ENCODE measurements around the gene FSTL4. TPM values are rescaled to one million over a fixed set of nuclear protein-coding genes. Genes with fewer than 3 reads are reported as not detected.

Gene FSTL4
- total and polyA plus RNA-seq, 2 experiments from 2014 or later, result 0.47 to 0.74 TPM

DNA sequence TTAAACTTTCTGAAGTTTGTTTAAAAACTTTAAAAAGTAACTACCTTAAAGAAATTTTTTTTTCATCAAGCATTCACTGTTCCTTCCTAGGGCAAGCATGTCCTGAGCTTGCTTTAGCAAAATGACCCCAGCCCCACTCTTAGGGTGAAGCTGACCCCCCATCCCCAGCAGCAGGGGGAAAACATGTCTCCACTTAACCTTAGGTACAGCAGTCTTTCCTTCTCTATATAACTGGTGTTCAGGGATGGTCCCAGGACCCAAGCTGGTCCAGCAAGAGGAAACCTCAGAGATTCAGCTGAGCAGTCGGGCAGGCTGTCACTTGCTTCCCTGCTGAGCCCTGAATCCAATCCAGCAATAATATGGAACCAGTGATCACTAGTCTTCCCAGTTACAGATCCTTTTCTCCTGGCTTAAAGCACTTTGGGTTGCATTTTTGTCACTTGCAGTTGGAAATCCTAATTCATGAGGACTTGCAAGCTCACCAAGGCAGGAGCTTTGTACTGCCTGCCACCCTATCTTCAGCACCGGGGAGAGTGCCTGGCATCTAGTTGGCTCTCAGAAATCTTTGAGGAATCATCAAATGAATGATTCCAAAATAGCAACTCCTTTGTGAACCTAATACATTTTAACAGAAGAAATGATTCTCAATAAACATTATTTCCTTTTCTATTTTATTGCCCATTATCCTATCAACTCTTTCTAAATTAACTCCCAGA lies 91.2 kb downstream of the FSTL4 start:
- Histone ChIP-seq H3K4me2 (no peak overlapping the region), H3K4me3 (no peak overlapping the region), H3K9me3 (ENCODE audit: low read depth) (no peaks in the 10 kb centered on the region), H3K27ac (no peak overlapping the region), H3K9me2 (replicated peaks; ENCODE audit: insufficient read depth) (no peaks in the 10 kb centered on the region), H4K20me1 (ENCODE audit: insufficient read depth, poor library complexity, severe bottlenecking) (no peaks in the 10 kb centered on the region), H3K79me2 (no peaks in the 10 kb centered on the region), H3K27me3 (no peaks in the 10 kb centered on the region), H2AFZ (no peak overlapping the region), H3K36me3 (replicated peaks; ENCODE audit: insufficient read depth, low read depth) (no peaks in the 10 kb centered on the region), H3K4me1 (ENCODE audit: insufficient read depth) (no peaks in the 10 kb centered on the region)
- DNase-seq (ENCODE audit: low spot score), result no peak
- 64% methylated on average over 2 of the region's 2 CpGs for WGBS (ENCODE audit: low lambda C conversion rate, missing lambda C conversion rate)
- TF ChIP-seq, protein P1, sequence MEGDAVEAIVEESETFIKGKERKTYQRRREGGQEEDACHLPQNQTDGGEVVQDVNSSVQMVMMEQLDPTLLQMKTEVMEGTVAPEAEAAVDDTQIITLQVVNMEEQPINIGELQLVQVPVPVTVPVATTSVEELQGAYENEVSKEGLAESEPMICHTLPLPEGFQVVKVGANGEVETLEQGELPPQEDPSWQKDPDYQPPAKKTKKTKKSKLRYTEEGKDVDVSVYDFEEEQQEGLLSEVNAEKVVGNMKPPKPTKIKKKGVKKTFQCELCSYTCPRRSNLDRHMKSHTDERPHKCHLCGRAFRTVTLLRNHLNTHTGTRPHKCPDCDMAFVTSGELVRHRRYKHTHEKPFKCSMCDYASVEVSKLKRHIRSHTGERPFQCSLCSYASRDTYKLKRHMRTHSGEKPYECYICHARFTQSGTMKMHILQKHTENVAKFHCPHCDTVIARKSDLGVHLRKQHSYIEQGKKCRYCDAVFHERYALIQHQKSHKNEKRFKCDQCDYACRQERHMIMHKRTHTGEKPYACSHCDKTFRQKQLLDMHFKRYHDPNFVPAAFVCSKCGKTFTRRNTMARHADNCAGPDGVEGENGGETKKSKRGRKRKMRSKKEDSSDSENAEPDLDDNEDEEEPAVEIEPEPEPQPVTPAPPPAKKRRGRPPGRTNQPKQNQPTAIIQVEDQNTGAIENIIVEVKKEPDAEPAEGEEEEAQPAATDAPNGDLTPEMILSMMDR (IDR thresholded peaks at IDR 0.05; ENCODE audit: poor library complexity), result no peak
- TF ChIP-seq EZH2 (IDR thresholded peaks at IDR 0.05; ENCODE audit: borderline replicate concordance) (no peak), EZH2phosphoT487 (IDR thresholded peaks at IDR 0.05; ENCODE audit: low read depth, severe bottlenecking, unreplicated experiment) (no peak)

DNA sequence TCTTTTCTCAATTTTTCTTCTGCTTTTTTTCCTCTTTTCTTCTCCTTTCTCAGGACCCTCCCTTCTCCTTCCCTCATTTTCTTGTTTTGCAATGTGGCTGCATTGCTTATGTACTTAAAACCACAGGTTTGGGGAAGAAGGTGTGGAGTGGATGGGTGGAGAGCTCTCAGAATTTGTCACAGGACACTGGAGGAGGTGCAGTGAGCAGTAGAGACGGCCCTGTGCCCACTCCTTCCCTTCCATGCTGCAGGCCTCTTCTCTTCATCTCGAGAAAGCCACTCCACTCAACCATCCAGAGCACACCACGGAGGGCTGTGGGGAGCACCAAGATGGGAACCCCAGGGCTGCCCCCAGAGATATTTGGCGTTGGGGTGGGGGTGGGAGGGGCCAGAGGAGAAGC lies 92.3 kb downstream of the FSTL4 start:
- Histone ChIP-seq H2AFZ (no peak overlapping the region), H3K79me2 (no peaks in the 10 kb centered on the region), H3K27me3 (no peaks in the 10 kb centered on the region), H3K9me2 (replicated peaks; ENCODE audit: insufficient read depth) (no peaks in the 10 kb centered on the region), H3K4me2 (no peak overlapping the region), H3K36me3 (replicated peaks; ENCODE audit: insufficient read depth, low read depth) (no peaks in the 10 kb centered on the region), H4K20me1 (ENCODE audit: insufficient read depth, poor library complexity, severe bottlenecking) (no peaks in the 10 kb centered on the region), H3K4me1 (ENCODE audit: insufficient read depth) (no peaks in the 10 kb centered on the region), H3K4me3 (no peak overlapping the region), H3K27ac (no peak overlapping the region), H3K9me3 (ENCODE audit: low read depth) (no peaks in the 10 kb centered on the region)
- DNase-seq (ENCODE audit: low spot score), result no peak
- TF ChIP-seq EZH2 (IDR thresholded peaks at IDR 0.05; ENCODE audit: borderline replicate concordance) (no peak), EZH2phosphoT487 (IDR thresholded peaks at IDR 0.05; ENCODE audit: low read depth, severe bottlenecking, unreplicated experiment) (no peak)
- TF ChIP-seq, protein P1 (IDR thresholded peaks at IDR 0.05; ENCODE audit: poor library complexity), result no peak
- WGBS (ENCODE audit: low lambda C conversion rate, missing lambda C conversion rate), result 80% methylated on average over 4 of the region's 4 CpGs

DNA sequence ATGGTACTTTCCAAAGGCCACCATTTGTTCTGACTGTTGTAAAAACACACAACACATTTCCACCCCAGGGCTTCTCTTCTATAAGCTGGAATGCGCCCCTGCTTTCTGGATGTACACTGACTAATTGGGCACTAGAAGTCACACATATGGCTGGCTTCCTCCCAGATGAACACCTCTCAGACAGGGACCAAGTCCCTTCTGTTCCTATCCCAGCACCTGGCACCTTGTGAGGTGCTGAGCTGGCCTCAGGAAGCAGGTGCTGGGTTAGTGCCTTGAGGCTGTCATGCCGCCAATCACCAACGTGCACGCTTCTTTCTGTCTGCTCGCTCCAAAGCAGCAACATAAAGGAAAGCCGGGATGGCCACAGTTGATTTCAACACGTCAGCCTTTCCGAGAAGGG lies 93.2 kb downstream of the FSTL4 start:
- no peaks in the 10 kb centered on the region for H4K20me1 ChIP-seq (ENCODE audit: insufficient read depth, poor library complexity, severe bottlenecking)
- no peaks in the 10 kb centered on the region for H3K9me2 ChIP-seq (replicated peaks; ENCODE audit: insufficient read depth)
- TF ChIP-seq EZH2 (IDR thresholded peaks at IDR 0.05; ENCODE audit: borderline replicate concordance), result no peak
- TF ChIP-seq, protein P1 (IDR thresholded peaks at IDR 0.05; ENCODE audit: poor library complexity), result no peak
- no peak for TF ChIP-seq EZH2phosphoT487 (IDR thresholded peaks at IDR 0.05; ENCODE audit: low read depth, severe bottlenecking, unreplicated experiment)
- H2AFZ ChIP-seq, result no peak overlapping the region
- no peaks in the 10 kb centered on the region for H3K9me3 ChIP-seq (ENCODE audit: low read depth)
- DNase-seq (ENCODE audit: low spot score), result no peak
- no peak overlapping the region for H3K27ac ChIP-seq
- H3K4me1 ChIP-seq (ENCODE audit: insufficient read depth), result no peaks in the 10 kb centered on the region
- H3K4me2 ChIP-seq, result no peak overlapping the region
- H3K79me2 ChIP-seq, result no peaks in the 10 kb centered on the region
- H3K27me3 ChIP-seq, result no peaks in the 10 kb centered on the region
- WGBS (ENCODE audit: low lambda C conversion rate, missing lambda C conversion rate), result 89% methylated on average over 8 of the region's 8 CpGs
- H3K4me3 ChIP-seq, result no peak overlapping the region
- no peaks in the 10 kb centered on the region for H3K36me3 ChIP-seq (replicated peaks; ENCODE audit: insufficient read depth, low read depth)
